H1 (cell line): ENCODE measurements around the gene HMGXB3. TPM values are rescaled to one million over a fixed set of nuclear protein-coding genes. Genes with fewer than 3 reads are reported as not detected.

Source experiments
- CTCF ChIA-PET: fragments of 300-600 bp; sonication (Branson Sonifier 250); formaldehyde crosslinking; loops from one replicate; lab custom pipeline; 2021; ENCODE audit not compliant: partially characterized antibody; lab: Charles Lee
- POLR2A ChIA-PET: fragments of 300-600 bp; sonication (Branson Sonifier 250); formaldehyde crosslinking; loops from one replicate; lab custom pipeline; 2021; ENCODE audit warnings: inconsistent platforms; ENCODE audit not compliant: partially characterized antibody; lab: Charles Lee
- DNase-seq, 2 experiments: peaks; one replicate each; pipeline versions ENCODE4 v3.0.0 to v3.0.0-alpha.2; 2010 to 2022; ENCODE audit warnings: low spot score in 2 of 2, low read depth in 1 of 2, mixed read lengths in 1 of 2
- FAIRE-seq: peaks from 2 replicates; lab custom pipeline; 2011; peaks lifted over from hg19 to GRCh38; lab: Jason Lieb, UNC
- H2AFZ ChIP-seq: 2 replicates; pipeline ENCODE4 v1.8.1; 2012; ENCODE audit warnings: low read length, inconsistent platforms
- H2AK5ac ChIP-seq: 2 replicates; pipeline ENCODE4 v1.6.1; 2013; ENCODE audit warnings: low read depth, low read length
- H2BK120ac ChIP-seq: replicated peaks from 2 replicates; pipeline ENCODE3; 2013; ENCODE audit warnings: low read depth, low read length, inconsistent platforms
- H2BK12ac ChIP-seq: 2 replicates; pipeline ENCODE4 v1.6.1; 2013; ENCODE audit warnings: low read depth, low read length
- H2BK15ac ChIP-seq: 2 replicates; pipeline ENCODE4 v1.6.1; 2013; ENCODE audit warnings: low read length
- H2BK20ac ChIP-seq: 2 replicates; pipeline ENCODE4 v1.6.1; 2013; ENCODE audit warnings: low read length
- H2BK5ac ChIP-seq: 2 replicates; pipeline ENCODE4 v1.6.1; 2013; ENCODE audit warnings: low read depth, low read length
- H3K14ac ChIP-seq: 2 replicates; pipeline ENCODE4 v1.6.1; 2013; ENCODE audit warnings: inconsistent platforms; ENCODE audit not compliant: insufficient read length
- H3K18ac ChIP-seq: 2 replicates; pipeline ENCODE4 v1.6.1; 2013; ENCODE audit warnings: low read length; ENCODE audit errors: extremely low read depth
- H3K23ac ChIP-seq: 2 replicates; pipeline ENCODE4 v1.6.1; 2013; ENCODE audit warnings: inconsistent platforms; ENCODE audit not compliant: insufficient read length
- H3K23me2 ChIP-seq: 2 replicates; pipeline ENCODE4 v1.6.1; 2013; ENCODE audit warnings: low read depth, low read length
- H3K27ac ChIP-seq: 2 replicates; pipeline ENCODE4 v1.6.1; 2011; ENCODE audit warnings: low read depth, low read length, inconsistent platforms
- H3K27me3 ChIP-seq, 4 experiments: replicated peaks in 1 of 4; 1 replicate in 1 of 4; 2 replicates in 3 of 4; pipeline versions ENCODE4 v1.6.1 to v1.8.1; 2011 to 2013; ENCODE audit warnings: low read length in 3 of 4, mild to moderate bottlenecking in 3 of 4, inconsistent platforms in 2 of 4, mixed read lengths in 2 of 4, moderate library complexity in 1 of 4; ENCODE audit not compliant: control insufficient read depth in 3 of 4, insufficient read depth in 3 of 4; ENCODE audit errors: extremely low read depth in 1 of 4
- H3K36me3 ChIP-seq, 4 experiments: 2 replicates each; pipeline versions ENCODE4 v1.6.1 to v1.8.1; 2011 to 2013; ENCODE audit warnings: mild to moderate bottlenecking in 4 of 4, low read length in 3 of 4, moderate library complexity in 2 of 4, control low read depth in 1 of 4, inconsistent platforms in 1 of 4; ENCODE audit not compliant: insufficient read depth in 4 of 4, control insufficient read depth in 2 of 4
- H3K4ac ChIP-seq: replicated peaks from 2 replicates; pipeline ENCODE3; 2013; ENCODE audit warnings: low read length, low read depth, mixed read lengths, inconsistent platforms; ENCODE audit not compliant: insufficient read length
- H3K4me1 ChIP-seq, 4 experiments: replicated peaks in 1 of 4; 1 replicate in 1 of 4; 2 replicates in 3 of 4; pipeline versions ENCODE4 v1.6.1 to v1.8.1; 2011 to 2013; ENCODE audit warnings: low read length in 3 of 4, inconsistent platforms in 2 of 4, mixed read lengths in 1 of 4; ENCODE audit not compliant: insufficient read depth in 4 of 4, control insufficient read depth in 3 of 4
- H3K4me2 ChIP-seq, 2 experiments: 2 replicates each; pipeline versions ENCODE4 v1.6.1 to v1.8.1; 2011 to 2013; ENCODE audit warnings: low read depth in 2 of 2, low read length in 2 of 2, control low read depth in 1 of 2, inconsistent platforms in 1 of 2, mild to moderate bottlenecking in 1 of 2; ENCODE audit not compliant: insufficient read depth in 1 of 2
- H3K4me3 ChIP-seq, 4 experiments: fragments of 200-600, 300-600 bp in 1 of 4; sonication (generic), shearing (Covaris generic), sonication (Bioruptor Twin) in 1 of 4; 2 replicates each; pipeline versions ENCODE4 v1.5.1 to v1.8.1; 2011 to 2016; ENCODE audit warnings: low read length in 4 of 4, low read depth in 3 of 4, control low read depth in 2 of 4, inconsistent platforms in 2 of 4, mild to moderate bottlenecking in 2 of 4, mixed read lengths in 1 of 4, moderate library complexity in 1 of 4; ENCODE audit not compliant: insufficient read depth in 2 of 4; ENCODE audit errors: extremely low read depth in 1 of 4
- H3K56ac ChIP-seq: replicated peaks from 2 replicates; pipeline ENCODE3; 2013; ENCODE audit warnings: low read depth, mild to moderate bottlenecking, mixed read lengths, low read length, inconsistent platforms; ENCODE audit not compliant: insufficient read length
- H3K79me1 ChIP-seq: 2 replicates; pipeline ENCODE4 v1.6.1; 2013; ENCODE audit warnings: low read depth, low read length, control low read depth
- H3K79me2 ChIP-seq, 2 experiments: 2 replicates each; pipeline versions ENCODE4 v1.6.1 to v1.8.1; 2012 to 2013; ENCODE audit warnings: low read length in 2 of 2, mild to moderate bottlenecking in 2 of 2, inconsistent platforms in 1 of 2; ENCODE audit not compliant: insufficient read depth in 2 of 2, control insufficient read depth in 1 of 2
- H3K9ac ChIP-seq, 4 experiments: replicated peaks in 1 of 4; 1 replicate in 1 of 4; 2 replicates in 3 of 4; pipeline versions ENCODE4 v1.6.1 to v1.8.1; 2011 to 2013; ENCODE audit warnings: low read depth in 3 of 4, low read length in 3 of 4, control low read depth in 2 of 4, mild to moderate bottlenecking in 2 of 4, moderate library complexity in 2 of 4, inconsistent platforms in 1 of 4; ENCODE audit errors: extremely low read depth in 1 of 4
- H3K9me3 ChIP-seq, 2 experiments: 2 replicates each; pipeline versions ENCODE4 v1.6.1 to v1.8.1; 2012 to 2013; ENCODE audit warnings: mild to moderate bottlenecking in 2 of 2, moderate library complexity in 2 of 2, control low read depth in 1 of 2, inconsistent platforms in 1 of 2, low read depth in 1 of 2, low read length in 1 of 2, mixed read lengths in 1 of 2; ENCODE audit not compliant: insufficient read depth in 2 of 2
- H4K20me1 ChIP-seq, 2 experiments: replicated peaks in 1 of 2; 2 replicates each; pipeline versions ENCODE3 to v1.8.1; 2011 to 2013; ENCODE audit warnings: inconsistent platforms in 2 of 2, low read length in 2 of 2, mild to moderate bottlenecking in 1 of 2; ENCODE audit not compliant: insufficient read depth in 2 of 2, control insufficient read depth in 1 of 2
- H4K5ac ChIP-seq: 2 replicates; pipeline ENCODE4 v1.6.1; 2013; ENCODE audit warnings: low read length, low read depth, mixed read lengths, inconsistent platforms; ENCODE audit not compliant: insufficient read length
- H4K8ac ChIP-seq: 2 replicates; pipeline ENCODE4 v1.8.0; 2013; ENCODE audit warnings: mild to moderate bottlenecking, moderate library complexity, low read length, inconsistent platforms; ENCODE audit not compliant: insufficient read depth; ENCODE audit errors: extremely low read depth
- H4K91ac ChIP-seq: replicated peaks from 2 replicates; pipeline ENCODE3; 2013; ENCODE audit warnings: low read length, mixed read lengths, inconsistent platforms; ENCODE audit not compliant: insufficient read length
- ATF2 ChIP-seq: IDR thresholded peaks from 2 replicates; pipeline ENCODE4 v1.6.1; 2012; ENCODE audit warnings: low read length, inconsistent platforms
- BRCA1 ChIP-seq: IDR thresholded peaks from 2 replicates; pipeline ENCODE4 v1.6.1; 2012; ENCODE audit warnings: low read depth, low read length, improper control_type of control experiment
- E2F6 ChIP-seq: IDR thresholded peaks from 2 replicates; pipeline ENCODE4 v1.6.1; 2012; ENCODE audit warnings: inconsistent platforms
- FOSL1 ChIP-seq: IDR thresholded peaks from 2 replicates; pipeline ENCODE4 v1.6.1; 2011; ENCODE audit warnings: mild to moderate bottlenecking, low read depth, low read length, moderate library complexity; ENCODE audit not compliant: insufficient read depth
- MAX ChIP-seq: IDR thresholded peaks from 2 replicates; pipeline ENCODE4 v1.6.1; 2012; ENCODE audit warnings: inconsistent platforms
- SIRT6 ChIP-seq: IDR thresholded peaks from one replicate; pipeline ENCODE4 v1.7.1; 2012; ENCODE audit warnings: low read length, inconsistent platforms
- WGBS, 2 experiments: shearing (Covaris generic) in 1 of 2; methylation state at CpG; one replicate each; pipeline versions ENCODE4 v1.1.6 to v1.1.7; 2013 to 2015; ENCODE audit warnings: low lambda C conversion rate in 2 of 2, mixed read lengths in 2 of 2, inconsistent platforms in 1 of 2, low coverage in 1 of 2, missing lambda C conversion rate in 1 of 2; ENCODE audit not compliant: insufficient replicate concordance in 2 of 2, insufficient coverage in 1 of 2, insufficient read length in 1 of 2; ENCODE audit errors: extremely low coverage in 1 of 2, missing lambda C conversion rate in 1 of 2; 5-methylcytosine and 5-hydroxymethylcytosine counted together
- polyA plus RNA-seq, 7 experiments: library from polyadenylated mRNA; depleted of rRNA in 3 of 7; stranded (reverse) in 5 of 7; unstranded in 2 of 7; fragments of >200 nt in 5 of 7; fragments of 200-250 nt in 2 of 7; gene quantifications; 1 replicate in 5 of 7; 2 replicates in 1 of 7; 4 replicates in 1 of 7; pipeline versions ENCODE4 v1.2.1 to v1.2.3, GENCODE V29; 2011 to 2013; ENCODE audit warnings: missing spikeins in 2 of 7, mixed read lengths in 2 of 7
- total RNA-seq: library from RNA; stranded (reverse); fragmentation: NEBNext Ultra II Directional; extraction: Animal tissue kit (Norgen Biotek cat#: 25700); gene quantifications from 2 replicates; pipeline ENCODE4 v1.2.1, GENCODE V29; 2021

The HMGXB3 gene
- total and polyA plus RNA-seq, 2 of the 8 experiments (the other 6 are each of a cell fraction or from before 2014, with no cell fraction given), result 26.8 to 28.0 TPM

- Histone ChIP-seq H2BK120ac (no peak overlapping the region), H3K18ac (no peak overlapping the region), H3K23ac (no peak overlapping the region), H3K27me3 (no peaks in the 10 kb centered on the region), H2AFZ (no peak overlapping the region), H3K79me2 (no peaks in the 10 kb centered on the region), H4K20me1 (no peaks in the 10 kb centered on the region), H3K4me1 (no peaks in the 10 kb centered on the region), H3K9ac (no peak overlapping the region), H2BK20ac (no peak overlapping the region), H3K4ac (no peak overlapping the region), H2AK5ac (no peak overlapping the region), H3K4me3 (no peak overlapping the region), H2BK5ac (no peak overlapping the region), H4K91ac (no peak overlapping the region), H3K36me3 (no peaks in the 10 kb centered on the region), H3K4me2 (no peak overlapping the region), H2BK15ac (no peak overlapping the region), H4K5ac (no peak overlapping the region), H3K23me2 (no peaks in the 10 kb centered on the region), H3K27ac (no peak overlapping the region), H2BK12ac (no peak overlapping the region), H3K14ac (no peak overlapping the region), H3K9me3 (no peaks in the 10 kb centered on the region), H4K8ac (no peak overlapping the region), H3K79me1 (no peaks in the 10 kb centered on the region; the same call in 1 of the 2 replicates), H3K56ac (no peak overlapping the region)
- POLR2A ChIA-PET, result no interaction called here
- CTCF ChIA-PET, result interaction anchor here (2.2 kb wide), 1 partner anchor 154 kb away, joined by 14 read pairs; no protein-coding TSS in a partner anchor
- no peak for DNase-seq
- WGBS, 2 experiments, result 83% methylated on average over 5 of the region's 5 CpGs; no CpG with 5 or more reads in 1 of the 2 experiments
- no peak for FAIRE-seq
- TF ChIP-seq ATF2 (no peak), BRCA1 (no peak), FOSL1 (no peak), MAX (no peak), E2F6 (no peak), SIRT6 (no peak)
Observed at GRCh38 chr5:149988126-149988525, 12.4 kb upstream of the HMGXB3 start.
